HG03571 (cell line): ENCODE data around the gene NACC2.

Source experiments
- ATAC-seq: cut with Tn5 transposase; IDR thresholded peaks from one replicate; pipeline ENCODE4 v1.9.1; 2021; ENCODE audit not compliant: unreplicated experiment

The NACC2 gene

GRCh38 chr9:136096505-136097001, 1.5 kb upstream of the NACC2 start:
- no peak for ATAC-seq

- no peak for ATAC-seq
Observed at GRCh38 chr9:136093995-136094881, 851 bp downstream of the NACC2 start.

GRCh38 chr9:136093346-136093986, 1.6 kb downstream of the NACC2 start:
- no peak for ATAC-seq

GRCh38 chr9:136092741-136093140, 2.3 kb downstream of the NACC2 start:
- no peak for ATAC-seq

GRCh38 chr9:136092353-136092650, 2.8 kb downstream of the NACC2 start:
- no peak for ATAC-seq

- no peak for ATAC-seq
Observed at GRCh38 chr9:136091582-136092352, 3.3 kb downstream of the NACC2 start.

- no peak for ATAC-seq
Observed at GRCh38 chr9:136090768-136091581, 4.1 kb downstream of the NACC2 start.

- no peak for ATAC-seq
Observed at GRCh38 chr9:136090056-136090735, 4.9 kb downstream of the NACC2 start.

GRCh38 chr9:136089697-136090045, 5.4 kb downstream of the NACC2 start:
- no peak for ATAC-seq

GRCh38 chr9:136088939-136089696, 6.0 kb downstream of the NACC2 start:
- no peak for ATAC-seq

- ATAC-seq, result no peak
Observed at GRCh38 chr9:136088481-136088938, 6.6 kb downstream of the NACC2 start.

GRCh38 chr9:136087741-136088480, 7.2 kb downstream of the NACC2 start:
- no peak for ATAC-seq

- ATAC-seq, result no peak
Observed at GRCh38 chr9:136086951-136087740, 7.9 kb downstream of the NACC2 start.

- no peak for ATAC-seq
Observed at GRCh38 chr9:136086213-136086881, 8.7 kb downstream of the NACC2 start.

GRCh38 chr9:136085815-136086212, 9.3 kb downstream of the NACC2 start:
- ATAC-seq, result no peak

- no peak for ATAC-seq
Observed at GRCh38 chr9:136084063-136084944, 10.8 kb downstream of the NACC2 start.
